HG03378 (cell line): ENCODE measurements around the gene PRAMEF13.
"Not testable (repeated sequence)": the region's sequence is repeated elsewhere in the genome, so short reads cannot be mapped to it uniquely, and the experiment has no call there.

Experiments
- ATAC-seq: cut with Tn5 transposase; IDR thresholded peaks from one replicate; pipeline ENCODE4 v1.9.1; 2021; ENCODE audit warnings: mild to moderate bottlenecking, moderate library complexity; ENCODE audit not compliant: unreplicated experiment

PRAMEF13 gene

GRCh38 chr1:13201309-13201708 is at the start of gene PRAMEF13:
Gene PRAMEF13 (minus strand): TSS chr1:13201409. CDS start chr1:13199589, 1,820 bp downstream.
- not testable (repeated sequence) for ATAC-seq

- not testable (repeated sequence) for ATAC-seq
Measured at GRCh38 chr1:13247122-13247521, 45.9 kb upstream of the PRAMEF13 start.

- not testable (repeated sequence) for ATAC-seq
Measured at GRCh38 chr1:13246554-13246871, 45.3 kb upstream of the PRAMEF13 start.

GRCh38 chr1:13245841-13246553 is 44.8 kb upstream of the PRAMEF13 start:
- not testable (repeated sequence) for ATAC-seq

- not testable (repeated sequence) for ATAC-seq
Measured at GRCh38 chr1:13243536-13244263, 42.5 kb upstream of the PRAMEF13 start.

GRCh38 chr1:13239633-13240032 is 38.4 kb upstream of the PRAMEF13 start:
- ATAC-seq, result not testable (repeated sequence)

GRCh38 chr1:13237572-13237971 is 36.4 kb upstream of the PRAMEF13 start:
- ATAC-seq, result not testable (repeated sequence)

- not testable (repeated sequence) for ATAC-seq
Measured at GRCh38 chr1:13234057-13234456, 32.8 kb upstream of the PRAMEF13 start.

GRCh38 chr1:13232056-13232455 is 30.8 kb upstream of the PRAMEF13 start:
- ATAC-seq, result not testable (repeated sequence)

GRCh38 chr1:13231061-13231750 is 30.0 kb upstream of the PRAMEF13 start:
- not testable (repeated sequence) for ATAC-seq

- not testable (repeated sequence) for ATAC-seq
Measured at GRCh38 chr1:13230601-13231000, 29.4 kb upstream of the PRAMEF13 start.

GRCh38 chr1:13230096-13230495 is 28.9 kb upstream of the PRAMEF13 start:
- ATAC-seq, result not testable (repeated sequence)

GRCh38 chr1:13228343-13228781 is 27.2 kb upstream of the PRAMEF13 start:
- ATAC-seq, result no peak

- ATAC-seq, result not testable (repeated sequence)
Measured at GRCh38 chr1:13227271-13228055, 26.3 kb upstream of the PRAMEF13 start.

GRCh38 chr1:13225675-13226204 is 24.5 kb upstream of the PRAMEF13 start, which contains the start of gene PRAMEF18:
Gene PRAMEF18 (minus strand): TSS chr1:13226154. CDS start chr1:13226106, 48 bp downstream.
- not testable (repeated sequence) for ATAC-seq

GRCh38 chr1:13224480-13225060 is 23.4 kb upstream of the PRAMEF13 start:
- no peak for ATAC-seq

- not testable (repeated sequence) for ATAC-seq
Measured at GRCh38 chr1:13222788-13223187, 21.6 kb upstream of the PRAMEF13 start.

- ATAC-seq, result not testable (repeated sequence)
Measured at GRCh38 chr1:13219203-13219602, 18.0 kb upstream of the PRAMEF13 start.

- ATAC-seq, result not testable (repeated sequence)
Measured at GRCh38 chr1:13216619-13217018, 15.4 kb upstream of the PRAMEF13 start.

- ATAC-seq, result not testable (repeated sequence)
Measured at GRCh38 chr1:13208712-13209111, 7.5 kb upstream of the PRAMEF13 start.
